GM21528 (cell line): ENCODE results near the gene AHCTF1.
"Not testable (repeated sequence)": the region's sequence is repeated elsewhere in the genome, so short reads cannot be mapped to it uniquely, and the experiment has no call there.

ENCODE experiments used
- ATAC-seq: cut with Tn5 transposase; IDR thresholded peaks from one replicate; pipeline ENCODE4 v1.9.1; 2021; ENCODE audit warnings: mild to moderate bottlenecking, moderate library complexity; ENCODE audit not compliant: unreplicated experiment, low FRiP score

AHCTF1 gene

GRCh38 chr1:246840761-246841160 lies 91.0 kb downstream of the AHCTF1 start:
- not testable (repeated sequence) for ATAC-seq

- no peak for ATAC-seq
Observed at GRCh38 chr1:246838118-246838456, 93.7 kb downstream of the AHCTF1 start.

- ATAC-seq = peak; percentile 56
Observed at GRCh38 chr1:246837418-246838117, 94.2 kb downstream of the AHCTF1 start.

GRCh38 chr1:246836209-246836966 lies 95.4 kb downstream of the AHCTF1 start:
- no peak for ATAC-seq

DNA sequence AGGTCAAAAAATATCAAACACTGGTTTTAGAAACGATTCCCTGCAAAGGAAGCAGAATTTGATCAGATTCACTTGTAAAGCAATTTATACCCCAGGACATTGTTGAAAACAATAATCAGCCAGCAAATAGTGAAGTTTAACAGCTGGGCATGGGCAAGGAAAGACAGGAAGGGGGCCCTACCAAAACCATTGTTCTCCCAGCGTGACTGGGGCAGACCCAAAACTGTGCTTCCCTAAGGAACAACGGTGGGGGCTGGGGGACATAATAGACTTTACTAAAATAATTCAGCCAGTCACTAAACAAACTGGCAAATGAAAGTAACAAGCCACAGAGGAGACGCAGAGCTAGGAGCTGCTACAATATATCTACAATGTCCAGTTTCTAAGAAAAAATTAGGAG lies 100.2 kb downstream of the AHCTF1 start:
- ATAC-seq = no peak

GRCh38 chr1:246828818-246829217 lies 102.9 kb downstream of the AHCTF1 start:
- no peak for ATAC-seq

DNA sequence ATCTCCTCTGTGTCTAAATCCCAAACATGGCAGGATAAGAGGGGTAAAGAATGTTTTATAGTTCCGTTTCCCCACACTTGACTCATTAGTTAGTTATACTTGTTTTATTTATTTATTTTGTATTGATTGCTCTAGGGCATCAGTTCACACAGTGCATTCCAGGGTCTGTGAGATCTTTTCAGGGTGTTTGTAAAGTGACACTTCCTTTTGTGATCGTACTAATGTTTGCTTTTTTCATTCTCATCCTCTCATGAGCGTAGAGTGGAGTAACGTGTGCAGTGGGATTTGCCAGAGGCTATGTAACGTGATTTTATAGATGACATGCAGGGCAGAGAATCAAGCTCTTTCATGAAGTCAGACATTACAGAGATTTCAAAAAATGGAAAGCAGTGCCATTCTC lies 104.4 kb downstream of the AHCTF1 start:
- ATAC-seq = no peak

DNA sequence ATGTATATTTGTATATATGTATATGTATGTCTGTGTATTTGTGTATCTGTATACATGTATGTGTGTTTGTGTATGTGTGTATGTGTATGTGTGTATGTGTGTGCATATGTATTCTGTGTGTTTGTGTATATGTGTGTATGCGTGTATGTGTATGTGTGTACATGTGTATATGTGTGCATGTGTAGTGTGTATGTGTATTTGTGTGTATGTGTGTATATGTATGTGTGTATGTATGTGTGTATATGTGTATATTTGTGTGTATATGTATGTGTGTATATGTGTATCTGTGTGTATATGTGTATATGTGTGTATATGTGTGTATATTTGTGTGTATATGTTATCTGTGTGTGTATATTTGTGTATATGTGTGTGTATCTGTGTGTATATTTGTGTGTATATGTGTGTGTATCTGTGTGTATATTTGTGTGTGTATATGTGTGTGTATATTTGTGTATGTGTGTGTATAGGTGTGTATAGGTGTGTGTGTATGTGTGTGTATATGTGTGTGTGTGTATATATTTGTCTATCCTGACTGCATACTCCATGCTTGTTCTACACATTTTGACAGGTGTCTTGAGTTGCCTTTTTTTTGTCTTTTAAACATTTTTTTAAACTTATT lies 106.1 kb downstream of the AHCTF1 start:
- no peak for ATAC-seq

GRCh38 chr1:246824541-246824940 lies 107.2 kb downstream of the AHCTF1 start:
- no peak for ATAC-seq

- not testable (repeated sequence) for ATAC-seq
Observed at GRCh38 chr1:246822154-246822553, 109.6 kb downstream of the AHCTF1 start.

- no peak for ATAC-seq
Observed at GRCh38 chr1:246820666-246821065, 111.1 kb downstream of the AHCTF1 start.

GRCh38 chr1:246817778-246818177 lies 114.0 kb downstream of the AHCTF1 start:
- ATAC-seq = not testable (repeated sequence)

- ATAC-seq = no peak
Observed at GRCh38 chr1:246815693-246816270, 116.0 kb downstream of the AHCTF1 start.

- ATAC-seq = no peak
Observed at GRCh38 chr1:246814890-246815289, 116.9 kb downstream of the AHCTF1 start.

- not testable (repeated sequence) for ATAC-seq
Observed at GRCh38 chr1:246813325-246813724, 118.4 kb downstream of the AHCTF1 start.

DNA sequence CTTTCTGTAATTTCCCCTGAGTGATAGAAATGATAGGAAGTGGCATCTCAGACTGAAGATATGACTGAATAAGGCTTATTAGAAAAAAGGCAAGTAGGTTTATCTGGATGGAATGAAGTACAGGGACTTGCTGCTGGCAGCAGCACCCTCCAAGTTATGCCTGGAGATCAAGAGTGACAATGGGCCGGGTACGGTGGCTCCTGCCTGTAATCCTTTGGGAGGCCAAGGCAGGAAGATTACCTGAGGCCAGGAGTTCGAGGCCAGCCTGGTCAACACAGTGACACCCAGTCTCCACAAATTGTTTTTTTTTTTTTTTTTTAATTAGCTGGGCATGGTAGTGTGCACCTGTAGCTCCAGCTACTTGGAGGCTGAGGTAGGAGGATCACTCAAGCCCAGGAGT lies 119.8 kb downstream of the AHCTF1 start:
- no peak for ATAC-seq

- ATAC-seq = no peak
Observed at GRCh38 chr1:246809473-246809872, 122.3 kb downstream of the AHCTF1 start.

GRCh38 chr1:246805135-246805716 lies 126.5 kb downstream of the AHCTF1 start:
- no peak for ATAC-seq

- no peak for ATAC-seq
Observed at GRCh38 chr1:246803883-246804282, 127.9 kb downstream of the AHCTF1 start.

- ATAC-seq = no peak
Observed at GRCh38 chr1:246803373-246803772, 128.4 kb downstream of the AHCTF1 start.
